A549 treated with dexamethasone at 1 μM for 4 hours (cell line): Measurements from ENCODE around the gene CRYBG1. TPM values are rescaled to one million over a fixed set of nuclear protein-coding genes. Genes with fewer than 3 reads are reported as not detected.

Source experiments
- total RNA-seq: library from RNA; stranded (reverse); fragments of 200-300 nt; extraction: Qiagen RNA extraction; gene quantifications from 5 replicates; pipeline ENCODE4 v1.2.3, GENCODE V29; 2022

The CRYBG1 gene
- 0.74 to 1.3 TPM (median 0.82 TPM) in 5 replicates for total RNA-seq

GRCh38 chr6:106360410-106360988 lies at the start of gene CRYBG1:
CRYBG1 (plus strand) TSS chr6:106360717; CDS start chr6:106360909, 192 bp downstream.

GRCh38 chr6:106325336-106326178 lies 35.0 kb upstream of the CRYBG1 start, which contains the start of gene ATG5:
ATG5 (minus strand) TSS chr6:106325760; CDS start chr6:106316208, 9,552 bp downstream.

Other genes starting within 250 kb of the CRYBG1 start
- 20.8 to 22.5 TPM (median 21.4 TPM) in 5 replicates for gene ATG5, start 35.0 kb upstream of the CRYBG1 start, total RNA-seq